HG03565 (cell line): ENCODE measurements around the gene SYT3.
"Not testable (repeated sequence)": the region's sequence is repeated elsewhere in the genome, so short reads cannot be mapped to it uniquely, and the experiment has no call there.

Experiments used
- ATAC-seq: cut with Tn5 transposase; IDR thresholded peaks from one replicate; pipeline ENCODE4 v1.9.1; 2021; ENCODE audit warnings: mild to moderate bottlenecking, moderate library complexity; ENCODE audit not compliant: unreplicated experiment

Gene SYT3

DNA sequence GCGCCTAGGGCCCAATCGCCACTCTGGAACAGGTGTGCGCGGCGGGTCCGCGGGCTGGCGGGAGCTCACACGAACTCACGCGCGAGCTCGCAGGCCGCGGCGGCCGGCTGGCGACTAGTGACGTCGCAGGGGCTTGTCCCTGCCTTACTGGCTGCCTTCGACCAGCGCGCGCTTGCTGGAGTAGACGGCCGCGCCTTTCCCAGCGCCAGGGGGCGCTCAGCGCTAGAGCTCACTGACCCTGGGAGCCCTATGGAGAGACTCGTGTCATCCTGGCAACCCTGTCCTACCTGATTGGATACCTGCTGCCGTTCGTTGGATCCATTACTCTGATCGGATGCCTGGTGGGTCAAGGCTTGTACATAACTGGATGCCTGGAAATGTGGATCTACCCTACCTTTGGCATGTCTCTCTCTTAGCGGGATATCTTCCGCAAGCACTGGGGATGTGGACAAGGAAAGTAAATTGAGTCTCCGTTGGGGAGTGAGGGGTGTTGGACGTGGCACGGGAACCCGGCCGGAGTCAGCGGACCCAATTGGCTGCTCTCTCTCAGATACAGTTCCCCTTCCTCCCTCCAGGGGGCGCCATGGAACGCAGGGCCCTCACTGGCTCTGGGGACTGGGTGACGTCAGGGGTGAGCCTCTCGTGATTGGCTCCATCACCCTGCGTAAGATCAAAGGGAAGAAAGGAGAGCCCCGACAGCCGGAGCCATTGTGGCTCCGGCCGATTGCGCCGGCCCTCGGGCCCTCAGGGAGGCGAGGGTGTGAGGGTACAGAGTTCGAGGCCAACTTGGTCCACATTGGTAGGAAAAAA, 35.2 kb downstream of the SYT3 start:
- not testable (repeated sequence) for ATAC-seq

DNA sequence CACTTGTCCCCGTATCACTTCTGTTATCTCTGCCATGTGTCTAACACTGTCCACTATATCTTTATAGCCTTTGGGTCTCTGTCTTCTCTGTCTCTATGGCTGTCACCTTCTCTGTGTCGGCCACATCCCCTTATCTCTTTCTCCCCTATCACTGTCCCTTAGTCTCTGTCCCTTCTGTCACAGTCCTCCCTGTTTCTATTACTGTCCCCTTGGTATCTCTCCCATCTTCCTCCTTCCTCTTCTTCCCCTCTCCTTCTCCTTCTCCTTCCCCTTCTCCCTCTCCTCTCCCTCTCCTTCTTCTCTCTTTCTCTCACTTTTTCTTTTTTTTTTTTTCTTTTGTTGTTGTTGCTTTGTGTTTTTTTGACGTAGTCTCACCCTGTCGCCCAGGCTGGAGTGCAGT, 36.7 kb downstream of the SYT3 start:
- ATAC-seq: no peak

DNA sequence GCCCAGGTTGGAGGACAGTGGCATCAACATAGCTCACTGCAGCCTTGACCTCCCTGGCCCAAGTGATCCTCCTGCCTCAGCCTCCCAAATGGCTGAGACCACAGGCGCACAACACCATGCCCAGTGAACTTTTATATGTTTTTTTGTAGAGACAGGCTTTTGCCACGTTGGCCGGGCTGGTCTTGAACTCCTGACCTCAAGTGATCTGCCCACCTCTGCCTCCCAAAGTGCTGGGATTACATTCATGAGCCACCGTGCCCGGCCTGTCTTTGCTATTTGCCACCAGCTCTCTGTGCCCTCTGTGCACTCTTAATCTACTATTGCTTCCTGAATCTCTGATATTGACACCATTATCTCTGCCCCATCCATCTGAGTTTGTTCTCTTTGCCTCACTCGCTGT, 37.2 kb downstream of the SYT3 start:
- ATAC-seq: no peak

DNA sequence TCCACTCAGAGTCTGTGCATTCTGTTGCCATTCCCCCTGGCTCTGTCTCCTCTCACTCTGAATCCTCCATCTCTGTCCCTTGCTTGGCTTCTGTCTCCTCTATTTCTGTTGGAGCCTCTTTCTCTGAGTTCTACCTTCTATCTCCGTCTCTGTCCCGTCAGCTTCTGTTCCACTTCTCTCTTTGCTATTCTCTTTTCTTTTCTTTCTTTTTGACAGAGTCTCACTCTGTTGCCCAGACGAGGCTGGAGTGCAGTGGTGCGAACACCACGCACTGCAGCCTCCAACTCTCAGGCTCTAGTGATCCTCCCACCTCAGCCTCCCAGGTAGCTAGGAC, 37.6 kb downstream of the SYT3 start:
- ATAC-seq: no peak

DNA sequence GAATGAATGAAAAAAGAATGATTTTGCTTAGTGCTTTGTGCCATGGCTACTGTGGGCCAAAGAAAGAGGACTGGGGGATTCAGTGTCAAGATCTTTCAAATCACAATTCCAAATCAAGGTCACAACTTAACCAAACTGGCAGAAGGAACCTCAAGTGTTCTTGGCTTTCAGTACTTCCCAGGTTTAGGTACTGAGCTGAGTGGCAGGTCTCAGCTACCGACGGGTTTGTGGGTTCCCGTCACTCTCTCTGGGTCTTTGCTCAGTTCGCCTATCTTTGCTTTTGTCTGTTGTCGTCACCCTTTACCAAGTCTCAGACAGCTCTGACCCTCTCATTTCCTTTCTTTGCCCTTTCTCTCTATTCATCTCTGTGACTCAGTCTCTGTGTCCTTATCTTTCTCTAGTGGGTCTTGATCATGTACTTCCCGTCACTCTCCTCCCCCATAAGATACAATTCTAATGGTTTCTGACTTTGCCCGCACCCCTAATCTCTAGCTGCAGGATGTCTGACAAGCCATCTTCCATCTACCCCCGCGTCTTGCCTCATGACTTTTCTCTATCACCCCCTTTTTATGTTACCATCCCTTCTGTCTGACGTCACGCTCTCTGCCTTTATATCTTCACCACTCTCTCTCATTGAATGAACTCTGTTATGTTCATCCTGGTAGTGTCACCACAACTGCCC, 38.1 kb downstream of the SYT3 start:
- no peak for ATAC-seq

DNA sequence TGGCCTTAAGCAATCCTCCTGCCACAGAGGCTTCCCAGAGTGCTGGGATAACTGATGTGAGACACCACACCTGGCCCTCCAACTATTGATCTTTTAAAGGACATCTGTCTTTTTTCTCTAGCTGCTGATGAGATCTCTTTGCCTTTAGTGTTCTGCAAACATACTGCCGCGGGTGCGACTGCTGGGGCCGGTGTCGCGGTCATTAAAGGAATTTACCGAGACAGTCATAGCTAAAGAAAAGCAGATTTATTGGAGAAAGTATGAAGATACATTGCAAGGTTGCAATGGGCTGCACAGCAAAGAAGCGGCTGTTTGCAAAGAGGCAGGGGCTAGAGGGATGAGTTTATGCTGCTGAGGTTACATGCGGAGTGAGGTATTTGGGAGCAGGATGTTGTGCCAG, 40.3 kb downstream of the SYT3 start:
- ATAC-seq: no peak

DNA sequence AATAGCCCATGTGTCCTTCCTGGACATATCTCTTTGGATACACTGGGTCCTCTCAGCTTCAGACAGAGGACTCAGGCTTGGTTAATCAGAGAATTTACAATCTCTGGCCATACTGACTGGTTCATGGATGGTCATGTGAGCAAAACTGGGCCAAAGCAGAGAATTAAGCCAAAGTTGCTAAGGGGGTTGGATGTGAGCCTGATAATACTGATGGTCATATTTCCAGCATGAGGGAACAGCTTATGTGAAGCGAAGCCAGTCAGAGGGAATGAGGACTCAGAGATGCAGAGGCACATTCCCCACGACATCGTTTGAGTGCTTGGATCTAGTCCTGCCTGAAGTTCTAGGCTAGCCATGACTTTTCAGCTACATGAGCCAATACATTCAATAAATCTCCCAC, 49.5 kb downstream of the SYT3 start:
- ATAC-seq: no peak

DNA sequence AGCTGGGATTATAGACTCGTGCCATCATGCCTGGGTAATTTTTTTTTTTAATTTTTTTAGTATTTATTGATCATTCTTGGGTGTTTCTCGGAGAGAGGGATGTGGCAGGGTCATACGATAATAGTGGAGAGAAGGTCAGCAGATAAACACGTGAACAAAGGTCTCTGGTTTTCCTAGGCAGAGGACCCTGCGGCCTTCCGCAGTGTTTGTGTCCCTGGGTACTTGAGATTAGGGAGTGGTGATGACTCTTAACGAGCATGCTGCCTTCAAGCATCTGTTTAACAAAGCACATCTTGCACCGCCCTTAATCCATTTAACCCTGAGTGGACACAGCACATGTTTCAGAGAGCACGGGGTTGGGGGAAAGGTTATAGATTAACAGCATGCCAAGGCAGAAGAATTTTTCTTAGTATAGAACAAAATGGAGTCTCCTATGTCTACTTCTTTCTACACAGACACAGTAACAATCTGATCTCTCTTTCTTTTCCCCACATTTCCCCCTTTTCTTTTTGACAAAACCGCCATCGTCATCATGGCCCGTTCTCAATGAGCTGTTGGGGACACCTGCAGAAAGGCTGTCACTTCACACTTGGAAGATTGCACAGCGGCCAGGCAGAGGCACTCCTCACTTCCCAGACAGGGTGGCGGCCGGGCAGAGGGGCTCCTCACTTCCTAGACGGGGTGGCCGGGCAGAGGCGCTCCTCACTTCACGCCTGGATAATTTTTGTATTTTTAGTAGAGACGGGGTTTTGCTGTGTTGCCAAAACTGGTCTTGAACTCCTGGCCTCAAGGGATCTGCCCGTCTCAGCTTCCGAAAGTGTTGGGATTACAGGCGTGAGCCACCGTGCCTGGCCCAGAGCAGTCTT, 57.7 kb downstream of the SYT3 start:
- ATAC-seq: not testable (repeated sequence)

DNA sequence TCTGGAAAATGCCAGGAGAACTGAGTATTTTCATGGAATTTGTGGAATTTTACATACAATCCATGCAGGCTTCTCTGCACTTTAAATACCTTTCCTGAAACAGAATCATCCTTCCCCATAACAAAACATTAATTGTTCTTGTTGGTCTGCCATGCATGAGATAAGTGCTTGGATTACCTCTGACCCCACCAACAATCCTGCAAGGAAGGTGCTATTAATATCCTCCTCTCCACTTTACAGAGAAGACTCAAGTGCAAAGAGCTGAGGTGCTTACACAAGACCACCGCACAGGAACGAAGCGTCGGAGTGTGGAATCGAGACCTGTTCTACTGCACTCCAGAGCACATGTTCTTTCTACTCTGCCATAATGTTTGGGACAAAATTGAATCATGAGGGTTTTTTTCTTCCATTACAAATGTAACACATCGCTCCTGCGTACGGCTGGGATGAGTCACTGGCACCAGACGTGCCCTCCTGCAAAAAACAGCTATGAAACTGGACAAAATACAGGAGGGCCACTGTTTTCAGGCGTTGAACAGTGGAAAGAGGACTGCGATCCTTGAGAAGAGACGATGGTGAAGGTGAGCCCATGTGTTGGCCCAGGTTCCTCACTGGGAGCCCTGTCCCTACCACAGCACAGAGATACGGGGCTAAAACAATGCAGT, 58.6 kb downstream of the SYT3 start:
- ATAC-seq: no peak

DNA sequence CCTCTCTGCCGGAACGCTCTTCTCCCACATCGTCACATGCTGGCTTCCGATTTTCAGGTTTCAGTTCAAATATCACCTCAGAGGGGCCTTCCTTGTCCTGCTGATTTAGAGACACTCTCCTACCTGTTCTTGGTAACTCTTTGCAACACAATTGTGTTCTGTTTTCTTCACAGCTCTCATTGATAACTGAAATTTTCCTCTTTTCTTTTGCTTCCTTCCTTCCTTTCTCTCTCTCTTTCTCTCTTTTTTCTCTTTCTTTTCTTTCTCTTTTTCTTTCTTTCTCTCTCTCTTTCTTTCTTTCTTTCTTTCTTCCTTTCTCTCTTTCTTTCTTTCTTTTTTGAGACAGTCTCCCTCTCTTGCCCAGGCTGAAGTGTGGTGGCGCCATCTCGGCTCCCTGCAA, 59.4 kb downstream of the SYT3 start:
- no peak for ATAC-seq

DNA sequence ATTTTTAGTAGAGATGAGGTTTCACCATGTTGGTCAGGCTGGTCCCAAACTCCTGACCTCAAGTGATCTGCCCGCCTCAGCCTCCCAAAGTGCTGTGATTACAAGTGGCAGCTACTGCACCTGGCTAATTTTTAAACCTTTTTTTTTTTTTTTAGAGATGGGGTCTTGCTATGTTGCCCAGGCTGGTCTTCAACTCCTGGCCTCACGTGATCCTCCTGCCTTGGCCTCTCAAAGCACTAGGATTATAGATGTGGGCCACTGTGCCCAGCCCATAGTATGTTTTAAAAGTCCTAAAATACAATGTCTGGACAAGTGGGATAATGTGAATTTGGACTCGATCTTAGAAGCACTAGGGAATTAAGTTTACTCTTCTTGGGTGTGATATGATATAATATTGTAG, 62.9 kb downstream of the SYT3 start:
- ATAC-seq: not testable (repeated sequence)

DNA sequence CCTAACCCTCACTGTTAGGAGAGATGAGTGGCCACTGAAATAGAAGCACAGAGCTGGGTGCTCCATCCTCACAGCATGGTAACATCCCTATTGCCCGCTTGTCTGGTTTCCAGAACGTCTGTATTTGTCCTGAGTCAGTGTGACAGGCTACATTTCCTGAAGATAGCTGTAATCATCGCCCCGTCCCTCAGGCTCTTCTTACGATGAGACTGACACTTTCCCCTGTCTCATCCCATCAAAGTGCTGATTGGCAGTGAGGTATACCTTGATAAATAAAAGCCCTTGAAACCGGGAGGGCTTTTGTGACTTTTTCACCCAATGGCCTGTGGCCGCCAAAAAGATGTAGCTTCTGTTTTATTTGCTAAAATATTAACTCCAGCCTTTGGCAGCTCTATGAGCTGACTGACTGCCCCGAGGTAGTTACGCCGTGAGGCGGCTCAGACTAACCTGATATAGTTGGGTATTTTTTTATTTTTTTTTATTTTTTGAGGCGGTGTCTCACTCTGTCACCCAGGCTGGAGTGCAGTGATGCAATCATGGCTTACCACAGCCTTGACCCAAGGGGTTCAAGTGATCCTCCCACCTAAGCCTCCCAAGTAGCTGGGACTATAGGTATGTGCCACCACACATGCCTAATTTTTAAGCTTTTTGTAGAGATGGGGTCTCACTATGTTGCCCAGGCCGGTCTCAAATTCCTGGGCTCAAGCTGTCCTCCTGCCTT, 65.8 kb downstream of the SYT3 start:
- ATAC-seq: no peak
